ENCODE results near the gene TM4SF5.

TM4SF5 gene

GRCh38 chr17:4782652-4783051 is 11.0 kb downstream of the TM4SF5 start:
- Histone ChIP-seq H3K36me3 (replicated peaks) (no peaks in the 10 kb centered on the region), H3K27ac (no peak overlapping the region), H3K27me3 (replicated peaks) (peaks cover 6% of the 10 kb centered on the region), H3K4me3 (ENCODE audit: low read depth, low read length) (no peak overlapping the region)
- no peak for DNase-seq
- in situ Hi-C loops (cut with HindIII; ENCODE audit: low pct_ligation_motif_present, low sequenced_read_pairs): no loop called here
- TF ChIP-seq, protein P1, sequence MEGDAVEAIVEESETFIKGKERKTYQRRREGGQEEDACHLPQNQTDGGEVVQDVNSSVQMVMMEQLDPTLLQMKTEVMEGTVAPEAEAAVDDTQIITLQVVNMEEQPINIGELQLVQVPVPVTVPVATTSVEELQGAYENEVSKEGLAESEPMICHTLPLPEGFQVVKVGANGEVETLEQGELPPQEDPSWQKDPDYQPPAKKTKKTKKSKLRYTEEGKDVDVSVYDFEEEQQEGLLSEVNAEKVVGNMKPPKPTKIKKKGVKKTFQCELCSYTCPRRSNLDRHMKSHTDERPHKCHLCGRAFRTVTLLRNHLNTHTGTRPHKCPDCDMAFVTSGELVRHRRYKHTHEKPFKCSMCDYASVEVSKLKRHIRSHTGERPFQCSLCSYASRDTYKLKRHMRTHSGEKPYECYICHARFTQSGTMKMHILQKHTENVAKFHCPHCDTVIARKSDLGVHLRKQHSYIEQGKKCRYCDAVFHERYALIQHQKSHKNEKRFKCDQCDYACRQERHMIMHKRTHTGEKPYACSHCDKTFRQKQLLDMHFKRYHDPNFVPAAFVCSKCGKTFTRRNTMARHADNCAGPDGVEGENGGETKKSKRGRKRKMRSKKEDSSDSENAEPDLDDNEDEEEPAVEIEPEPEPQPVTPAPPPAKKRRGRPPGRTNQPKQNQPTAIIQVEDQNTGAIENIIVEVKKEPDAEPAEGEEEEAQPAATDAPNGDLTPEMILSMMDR (IDR thresholded peaks at IDR 0.05; ENCODE audit: low read depth, low read length, missing control alignments): no peak

- in situ Hi-C loops (cut with HindIII; ENCODE audit: low pct_ligation_motif_present, low sequenced_read_pairs): no loop called here
- Histone ChIP-seq H3K4me3 (ENCODE audit: low read depth, low read length) (peak overlapping the region; percentile 3), H3K27ac (no peak overlapping the region), H3K36me3 (replicated peaks) (no peaks in the 10 kb centered on the region), H3K27me3 (replicated peaks) (peaks cover 6% of the 10 kb centered on the region)
- TF ChIP-seq, protein P1 (IDR thresholded peaks at IDR 0.05; ENCODE audit: low read depth, low read length, missing control alignments): no peak
- no peak for DNase-seq
Measured at GRCh38 chr17:4785311-4786105, 13.8 kb downstream of the TM4SF5 start.

GRCh38 chr17:4786106-4786511 is 14.4 kb downstream of the TM4SF5 start, which contains the start of gene VMO1:
Gene VMO1 (minus strand): TSS chr17:4786364. CDS start chr17:4786352, 12 bp downstream.
- H3K4me3 ChIP-seq (ENCODE audit: low read depth, low read length): peak within 1 kb of the TSS; percentile 15
- in situ Hi-C loops (cut with HindIII; ENCODE audit: low pct_ligation_motif_present, low sequenced_read_pairs): no loop called here
- no peak within 1 kb of the TSS for H3K27ac ChIP-seq
- DNase-seq: peak; percentile 7
- TF ChIP-seq, protein P1 (IDR thresholded peaks at IDR 0.05; ENCODE audit: low read depth, low read length, missing control alignments): no peak
- peaks cover 6% of the 10 kb centered on the region for H3K27me3 ChIP-seq (replicated peaks)
- H3K36me3 ChIP-seq (replicated peaks): no peaks in the 10 kb centered on the region

- H3K27ac ChIP-seq: no peak overlapping the region
- H3K4me3 ChIP-seq (ENCODE audit: low read depth, low read length): no peak overlapping the region
- peaks cover 6% of the 10 kb centered on the region for H3K27me3 ChIP-seq (replicated peaks)
- TF ChIP-seq, protein P1 (IDR thresholded peaks at IDR 0.05; ENCODE audit: low read depth, low read length, missing control alignments): no peak
- H3K36me3 ChIP-seq (replicated peaks): no peaks in the 10 kb centered on the region
- in situ Hi-C loops (cut with HindIII; ENCODE audit: low pct_ligation_motif_present, low sequenced_read_pairs): no loop called here
- DNase-seq: no peak
Measured at GRCh38 chr17:4786516-4786915, 14.8 kb downstream of the TM4SF5 start.

DNA sequence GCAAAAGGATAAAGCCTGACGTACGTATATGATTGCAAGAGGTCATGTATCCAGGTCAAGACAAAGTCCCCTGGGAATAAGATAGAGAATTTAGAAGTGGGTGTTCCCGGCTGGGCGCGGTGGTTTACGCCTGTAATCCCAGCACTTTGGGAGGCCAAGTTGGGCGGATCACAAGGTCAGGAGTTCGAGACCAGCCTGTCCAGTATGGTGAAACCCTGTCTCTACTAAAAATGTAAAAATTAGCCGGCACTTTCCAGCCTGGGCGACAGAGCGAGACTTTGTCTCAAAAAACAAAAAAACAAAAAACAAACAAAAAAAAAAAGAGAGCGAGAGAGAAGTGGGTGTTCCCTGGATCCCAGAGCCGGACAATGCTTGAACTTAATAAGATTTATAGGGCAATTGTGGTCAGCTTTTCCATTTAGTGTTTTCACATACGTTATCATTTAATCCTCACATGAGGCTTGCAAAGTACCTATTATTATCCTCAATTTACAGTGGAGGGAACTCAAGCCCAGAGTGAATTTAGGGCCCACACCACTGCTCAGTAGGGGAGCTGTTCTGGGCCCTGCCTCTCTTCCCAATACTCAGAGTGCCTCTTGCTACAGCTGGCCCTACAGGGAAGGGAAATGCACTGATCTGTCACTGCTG is 16.6 kb downstream of the TM4SF5 start:
- Histone ChIP-seq H3K27ac (no peak overlapping the region), H3K27me3 (replicated peaks) (peaks cover 4% of the 10 kb centered on the region), H3K4me3 (ENCODE audit: low read depth, low read length) (no peak overlapping the region), H3K36me3 (replicated peaks) (no peaks in the 10 kb centered on the region)
- TF ChIP-seq, protein P1 (IDR thresholded peaks at IDR 0.05; ENCODE audit: low read depth, low read length, missing control alignments): no peak
- in situ Hi-C loops (cut with HindIII; ENCODE audit: low pct_ligation_motif_present, low sequenced_read_pairs): no loop called here
- DNase-seq: no peak

All from brain microvascular endothelial cell (primary cell).